HepG2 (cell line): Measurements from ENCODE around the gene HOXC12. TPM values are rescaled to one million over a fixed set of nuclear protein-coding genes. Genes with fewer than 3 reads are reported as not detected.
A peak's percentile ranks its signal among the peaks of the same experiment; 100 is the strongest.

Experiments used
- BCL3 ChIP-seq: sonication (generic); formaldehyde crosslinking; IDR thresholded peaks from 2 replicates; pipeline ENCODE4 v1.5.1; 2020; ENCODE audit warnings: mild to moderate bottlenecking, missing genetic modification reagents, moderate library complexity
- GMEB1 ChIP-seq: sonication (generic); formaldehyde crosslinking; IDR thresholded peaks from 2 replicates; pipeline ENCODE4 v1.5.1; 2020; ENCODE audit warnings: missing genetic modification reagents, mild to moderate bottlenecking, borderline replicate concordance
- HDAC1 ChIP-seq: sonication (generic); formaldehyde crosslinking; IDR thresholded peaks from 2 replicates; pipeline ENCODE4 v1.5.1; 2020; ENCODE audit warnings: mild to moderate bottlenecking, missing genetic modification reagents
- HOXA3 ChIP-seq: sonication (generic); formaldehyde crosslinking; IDR thresholded peaks from 2 replicates; pipeline ENCODE4 v1.5.0; 2020; ENCODE audit warnings: missing genetic modification reagents
- TFDP1 ChIP-seq: IDR thresholded peaks from 2 replicates; pipeline ENCODE4 v1.6.1; 2016; ENCODE audit warnings: missing compliant biosample characterization, missing genetic modification reagents, borderline replicate concordance
- XRCC5 ChIP-seq: fragments of 200-400 bp; formaldehyde crosslinking; optimal IDR thresholded peaks from 2 replicates; pipeline ENCODE3; 2017; ENCODE audit warnings: mild to moderate bottlenecking, low read length
- polyA plus RNA-seq, 8 experiments: library from polyadenylated mRNA; depleted of rRNA in 3 of 8; stranded (reverse) in 7 of 8; unstranded in 1 of 8; fragments of >200 nt; fragmentation: Illumina TruSeq in 4 of 8; extraction: Trizol in 4 of 8; gene quantifications; 2 replicates each; pipeline versions ENCODE4 v1.2.1 to v1.2.3, GENCODE V29; 2011 to 2016; ENCODE audit warnings: low read depth in 4 of 8, missing spikeins in 1 of 8, mixed read lengths in 1 of 8; ENCODE audit not compliant: insufficient read depth in 1 of 8
- total RNA-seq, 5 experiments: library from RNA; depleted of rRNA; stranded (reverse); fragments of >200 nt; fragmentation: Illumina TruSeq; extraction: Trizol; gene quantifications; 2 replicates each; pipeline ENCODE4 v1.2.3, GENCODE V29; 2016; ENCODE audit warnings: low read depth in 1 of 5

HOXC12 gene
- total and polyA plus RNA-seq, 2 of the 13 experiments (the other 11 are each of a cell fraction or from before 2014, with no cell fraction given), result not detected

- TF ChIP-seq BCL3 (CRISPR knock-in tag) (peak; percentile 37; the same call in 1 of the 2 replicates), GMEB1 (CRISPR knock-in tag) (no peak), HDAC1 (CRISPR knock-in tag) (peak; percentile 35; the same call in 1 of the 2 replicates), XRCC5 (peak; percentile 16), HOXA3 (0 out of 2 replicates have a peak, but pooled peaks have one; percentile 26), TFDP1 (no peak)
These were observed 45.7 kb downstream of the HOXC12 start, which contains the start of gene HOXC9 (continued) for GRCh38 chr12:54000116-54001114.
